HG02610 (cell line): ENCODE results near the gene GGNBP2.
A peak's percentile ranks its signal among the peaks of the same experiment; 100 is the strongest.
"Not testable (repeated sequence)": the region's sequence is repeated elsewhere in the genome, so short reads cannot be mapped to it uniquely, and the experiment has no call there.

Experiments
- ATAC-seq: cut with Tn5 transposase; IDR thresholded peaks from one replicate; pipeline ENCODE4 v1.9.1; 2021; ENCODE audit warnings: mild to moderate bottlenecking, moderate library complexity; ENCODE audit not compliant: unreplicated experiment

Gene GGNBP2, protein sequence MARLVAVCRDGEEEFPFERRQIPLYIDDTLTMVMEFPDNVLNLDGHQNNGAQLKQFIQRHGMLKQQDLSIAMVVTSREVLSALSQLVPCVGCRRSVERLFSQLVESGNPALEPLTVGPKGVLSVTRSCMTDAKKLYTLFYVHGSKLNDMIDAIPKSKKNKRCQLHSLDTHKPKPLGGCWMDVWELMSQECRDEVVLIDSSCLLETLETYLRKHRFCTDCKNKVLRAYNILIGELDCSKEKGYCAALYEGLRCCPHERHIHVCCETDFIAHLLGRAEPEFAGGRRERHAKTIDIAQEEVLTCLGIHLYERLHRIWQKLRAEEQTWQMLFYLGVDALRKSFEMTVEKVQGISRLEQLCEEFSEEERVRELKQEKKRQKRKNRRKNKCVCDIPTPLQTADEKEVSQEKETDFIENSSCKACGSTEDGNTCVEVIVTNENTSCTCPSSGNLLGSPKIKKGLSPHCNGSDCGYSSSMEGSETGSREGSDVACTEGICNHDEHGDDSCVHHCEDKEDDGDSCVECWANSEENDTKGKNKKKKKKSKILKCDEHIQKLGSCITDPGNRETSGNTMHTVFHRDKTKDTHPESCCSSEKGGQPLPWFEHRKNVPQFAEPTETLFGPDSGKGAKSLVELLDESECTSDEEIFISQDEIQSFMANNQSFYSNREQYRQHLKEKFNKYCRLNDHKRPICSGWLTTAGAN

DNA sequence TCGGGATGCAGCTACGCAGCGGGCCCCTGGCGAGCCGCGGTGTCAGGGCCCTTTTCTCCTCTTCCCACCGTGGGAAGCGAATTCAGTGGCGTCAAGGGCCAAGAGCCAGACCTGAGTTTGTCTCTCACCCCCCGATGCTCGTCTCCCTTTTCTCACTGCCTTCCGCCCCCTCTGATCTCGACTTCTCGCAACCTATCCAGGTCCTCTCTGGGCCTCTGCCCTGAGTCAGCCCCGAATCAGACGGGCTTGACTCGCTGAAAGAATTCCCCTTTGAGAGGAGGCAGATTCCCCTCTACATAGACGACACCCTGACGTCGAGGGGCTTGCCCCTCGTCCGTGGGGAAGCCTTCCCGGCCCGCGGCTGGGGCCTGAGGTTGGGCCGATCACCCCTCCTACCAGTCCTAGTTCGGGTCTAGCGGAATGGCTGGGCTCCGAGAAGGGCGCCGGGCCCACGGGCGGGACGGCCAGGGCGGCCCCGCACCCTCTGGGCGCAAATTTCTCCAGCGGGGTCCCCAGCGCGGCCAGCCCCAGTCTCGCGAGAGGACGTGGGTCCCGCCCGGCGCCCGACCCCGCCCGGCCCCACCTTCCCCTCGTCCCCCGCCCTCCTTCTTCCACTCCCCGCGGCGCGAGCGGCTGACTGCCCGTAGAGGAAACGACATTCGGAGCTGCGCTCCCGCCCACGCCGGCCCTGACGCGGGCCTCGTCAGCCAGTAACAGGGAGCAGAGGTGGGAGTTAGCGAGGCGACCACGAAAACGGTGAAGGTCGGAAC lies at the start of gene GGNBP2:
TSS of gene GGNBP2 (plus strand) at position 613 of the 770 bp plus-strand sequence. CDS start 806 bp downstream, outside the sequence.
- ATAC-seq = peak; percentile 49

DNA sequence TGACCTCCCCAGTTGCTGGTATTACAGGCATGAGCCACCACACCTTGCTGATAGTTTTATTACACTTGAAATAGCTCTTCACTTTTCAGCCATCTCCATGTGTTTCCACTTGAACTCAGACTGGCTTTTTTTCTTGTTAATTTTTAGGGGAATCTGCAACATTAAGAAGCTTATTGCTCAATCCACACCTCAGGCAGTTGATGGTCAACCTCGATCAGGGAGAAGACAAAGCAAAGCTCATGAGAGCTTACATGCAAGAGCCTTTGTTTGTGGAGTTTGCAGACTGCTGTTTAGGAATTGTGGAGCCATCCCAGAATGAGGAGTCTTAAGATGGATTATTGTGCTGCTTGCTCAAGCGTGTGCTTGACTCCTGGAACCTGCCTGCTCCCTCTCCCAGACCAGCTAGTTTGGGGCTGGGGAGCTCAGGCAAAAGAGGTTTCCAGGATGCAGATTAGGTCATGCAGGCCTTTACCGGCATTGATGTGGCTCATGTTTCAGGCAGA lies 49.6 kb upstream of the GGNBP2 start:
- ATAC-seq = no peak

DNA sequence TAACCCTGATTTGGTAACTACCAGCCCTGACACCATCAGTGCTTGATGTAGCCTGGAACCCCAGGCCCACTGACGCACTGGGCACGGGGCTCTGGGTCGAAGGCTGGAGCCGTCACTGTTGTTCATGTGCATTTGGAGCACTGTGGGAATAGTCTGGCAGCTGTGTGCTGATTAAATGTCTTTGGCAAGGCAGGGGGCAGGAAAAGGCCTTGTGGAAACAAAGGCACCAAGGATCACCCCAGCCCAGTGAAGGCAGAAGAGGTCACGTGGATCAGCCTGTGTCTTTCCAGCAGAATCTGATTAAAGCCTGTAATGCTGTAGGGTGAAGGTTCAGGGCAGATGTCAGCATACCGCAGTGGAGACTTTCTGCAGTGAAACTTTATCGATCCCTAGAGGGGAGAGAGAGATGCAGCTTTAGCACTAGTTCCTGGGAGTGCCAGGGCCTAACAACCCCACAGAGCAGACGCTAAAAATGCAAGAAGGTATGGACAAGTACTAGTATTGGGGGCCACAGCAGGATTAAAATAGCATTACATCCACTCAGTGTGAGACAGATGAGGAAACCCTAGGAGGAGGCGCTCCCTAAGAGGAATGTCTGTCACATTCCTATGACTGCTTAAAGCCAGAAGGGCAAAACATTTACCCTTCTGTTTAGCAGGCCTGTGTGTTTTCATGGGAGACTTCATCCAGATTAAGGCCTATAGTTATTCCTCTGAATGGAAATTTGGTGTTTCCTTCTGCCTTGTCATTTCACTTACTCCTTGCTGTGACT lies 48.5 kb upstream of the GGNBP2 start:
- ATAC-seq = no peak

DNA sequence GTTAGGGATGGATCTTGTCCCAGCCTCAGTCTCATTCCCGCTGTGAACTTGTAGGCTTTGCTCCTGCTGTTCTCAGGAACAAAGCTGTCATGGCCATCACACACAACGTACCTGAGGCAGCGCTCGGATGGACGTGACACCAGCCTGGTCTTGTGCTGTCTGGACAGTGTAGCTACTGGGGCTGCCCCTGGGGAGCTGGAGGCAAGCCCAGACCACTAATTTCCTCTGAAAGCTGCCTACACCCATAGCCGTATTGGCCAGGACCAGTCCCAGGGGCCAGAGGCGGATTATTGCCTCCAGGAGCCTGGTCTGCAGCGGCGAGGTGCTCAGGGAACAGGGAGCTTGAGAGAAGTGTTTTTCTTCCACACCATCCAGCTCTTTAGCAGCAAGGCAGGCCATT lies 46.6 kb upstream of the GGNBP2 start:
- no peak for ATAC-seq

DNA sequence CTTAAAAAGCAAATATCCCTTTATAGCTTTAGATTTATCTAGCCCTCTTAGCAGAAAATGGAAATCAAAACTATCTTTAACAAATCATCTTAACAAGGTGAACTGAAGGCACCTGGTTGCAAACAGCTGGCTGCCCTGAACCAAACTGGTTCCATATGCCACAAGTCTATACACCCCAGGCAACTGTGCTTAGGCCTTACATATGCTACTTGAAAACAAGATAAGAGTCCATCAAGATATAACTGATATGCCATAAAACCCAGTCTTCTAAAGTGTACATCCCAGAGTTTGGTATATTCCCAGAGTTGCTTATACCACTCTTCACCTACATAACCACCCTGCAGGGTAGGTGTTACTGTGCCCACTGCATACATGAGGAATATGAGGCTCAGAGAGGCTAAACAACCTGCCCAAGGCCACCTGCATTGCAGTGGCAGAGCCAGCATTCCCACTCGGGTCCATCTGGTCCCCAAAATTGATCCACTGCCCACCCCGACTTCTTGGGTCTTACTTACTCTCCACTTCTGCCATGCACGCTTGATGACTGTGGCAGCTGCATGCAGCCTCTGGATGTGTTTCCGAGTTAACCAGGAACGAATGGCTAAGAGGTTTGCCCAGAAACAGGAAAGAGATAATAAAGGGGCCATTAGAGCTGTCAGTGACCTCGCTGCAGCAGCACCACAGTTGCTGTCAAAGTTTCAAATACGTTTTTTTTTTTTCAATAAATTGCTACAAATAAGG lies 46.0 kb upstream of the GGNBP2 start:
- no peak for ATAC-seq

DNA sequence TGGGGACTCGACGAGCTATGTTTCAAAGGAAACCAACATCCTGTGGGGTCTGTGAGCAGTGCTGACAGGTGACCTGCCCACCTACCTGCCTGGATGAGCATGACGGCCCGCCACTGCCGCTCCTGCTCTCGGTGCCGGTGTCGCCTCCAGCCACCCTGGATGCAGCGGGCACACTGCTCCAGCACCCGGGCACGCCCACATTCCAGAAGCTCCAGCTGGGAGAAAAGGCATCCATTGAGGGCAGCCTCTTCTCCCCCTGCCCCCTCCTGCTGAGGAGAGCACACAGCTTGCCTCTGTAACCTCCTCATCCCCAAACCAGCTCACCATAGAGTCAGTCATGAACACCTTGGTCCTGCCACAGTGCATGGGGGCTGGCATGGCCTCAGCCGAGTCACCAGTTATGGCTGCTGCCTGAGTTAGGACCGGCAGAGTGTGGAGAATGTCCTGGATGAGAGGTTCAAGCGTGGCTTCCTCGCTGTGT lies 43.9 kb upstream of the GGNBP2 start:
- ATAC-seq = no peak

DNA sequence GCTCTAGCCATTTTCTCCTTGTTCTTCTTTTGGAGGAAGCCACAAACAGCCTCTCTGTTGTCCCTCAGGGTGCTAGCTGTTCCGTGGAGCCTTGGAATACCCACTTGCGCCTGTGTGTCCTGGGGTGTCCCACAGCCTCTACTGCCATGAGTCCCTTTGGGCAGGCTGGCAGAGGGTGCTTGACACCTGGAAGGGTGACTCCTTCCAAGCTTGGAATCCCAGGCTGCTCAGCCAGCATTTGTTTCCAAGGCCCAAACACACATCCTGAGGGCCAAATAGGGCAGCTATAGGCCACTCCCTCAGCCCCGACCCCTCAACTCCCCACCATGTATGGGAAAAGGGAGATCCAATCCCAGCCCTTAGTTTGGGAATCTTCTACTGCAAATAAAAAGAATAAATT lies 43.4 kb upstream of the GGNBP2 start:
- ATAC-seq = no peak

DNA sequence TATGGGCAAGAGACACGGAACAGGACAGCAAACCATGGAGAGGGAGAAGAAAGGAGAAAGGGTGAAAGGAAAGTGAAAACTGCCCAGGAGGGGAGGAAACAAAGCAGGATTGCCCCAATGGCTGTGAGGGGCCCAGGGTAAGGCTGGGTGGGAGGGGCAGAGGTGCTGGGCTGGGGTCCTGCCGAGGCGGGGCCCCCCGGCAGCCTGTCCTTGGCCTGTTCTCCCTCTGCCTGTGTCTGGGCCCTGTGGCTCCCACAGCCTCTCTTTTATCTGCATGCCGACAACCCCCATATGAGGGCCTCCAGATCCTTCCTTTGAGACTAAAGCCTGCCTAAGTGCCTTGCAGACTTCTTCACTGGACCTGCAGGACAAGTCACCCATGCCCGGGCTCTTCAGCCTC lies 42.8 kb upstream of the GGNBP2 start:
- no peak for ATAC-seq

DNA sequence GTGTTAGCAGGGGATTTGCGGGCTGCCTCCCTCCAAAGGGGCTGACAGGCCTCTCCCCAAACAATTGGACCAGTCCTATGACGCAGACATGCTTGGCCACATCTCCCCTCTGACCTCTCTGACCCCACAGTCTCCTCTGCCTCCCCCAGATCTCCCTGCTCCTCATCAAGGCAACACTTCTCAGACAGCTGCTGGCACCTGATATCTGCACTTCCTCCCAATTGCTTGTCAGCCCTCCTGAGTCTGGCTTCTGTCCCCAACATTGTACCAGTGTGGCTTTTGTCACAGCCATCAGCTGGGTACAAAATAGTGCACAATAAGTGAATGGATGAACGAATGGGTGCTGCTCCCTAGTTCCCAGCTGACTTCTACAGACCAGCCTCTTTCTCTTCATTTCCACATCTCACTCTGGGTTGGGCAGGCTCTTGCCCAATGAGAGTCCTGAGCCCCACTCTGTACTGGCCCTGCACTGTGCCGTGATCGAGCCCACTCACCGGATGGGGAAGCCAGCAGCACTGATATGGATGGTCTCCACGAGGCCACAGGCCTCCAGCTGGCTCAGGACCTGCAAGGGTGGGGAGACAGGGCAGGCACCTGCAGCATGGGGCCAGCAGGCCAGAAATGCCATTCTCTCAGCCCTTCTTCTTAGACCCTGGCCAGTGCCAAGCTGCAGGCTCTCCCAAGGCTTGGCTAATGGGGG lies 41.1 kb upstream of the GGNBP2 start:
- no peak for ATAC-seq

DNA sequence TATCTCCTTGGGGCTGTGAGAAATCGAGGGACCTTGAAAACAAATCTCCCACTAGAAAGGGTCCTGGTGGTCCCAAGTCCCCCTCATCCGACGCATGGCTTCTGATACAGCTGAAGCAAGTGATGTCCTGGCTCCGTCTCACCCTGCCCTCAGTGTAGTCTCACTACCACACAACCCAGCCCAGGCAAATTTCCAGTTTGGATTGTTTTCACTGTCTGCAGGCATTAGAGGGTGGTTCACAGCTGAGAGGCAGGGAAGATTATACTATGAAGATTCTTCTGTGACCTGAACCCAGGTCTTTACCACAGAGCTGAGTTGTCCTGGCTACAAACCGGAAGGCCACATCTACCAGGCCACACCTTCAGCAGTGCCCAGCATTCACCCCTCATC lies 40.6 kb upstream of the GGNBP2 start:
- ATAC-seq = no peak

DNA sequence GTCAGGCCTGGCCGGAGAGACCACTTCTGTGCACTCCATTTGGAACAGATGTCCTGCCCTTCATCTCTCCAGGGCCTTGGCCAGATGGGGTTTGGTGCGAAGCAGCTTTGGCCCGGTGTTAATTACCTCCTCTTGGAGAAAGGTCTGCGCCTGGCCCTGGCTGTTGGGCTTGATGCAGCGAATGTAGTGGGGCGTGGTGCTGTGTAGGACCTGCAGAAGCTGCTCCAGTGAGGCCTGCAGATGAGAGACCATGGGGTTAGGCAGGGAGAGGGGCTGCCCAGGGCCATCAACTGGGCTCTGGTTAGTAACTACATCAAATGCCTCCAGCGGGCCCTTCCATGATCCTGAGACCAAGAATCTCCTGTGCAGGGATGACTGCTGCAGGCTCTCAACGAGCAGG lies 39.5 kb upstream of the GGNBP2 start:
- ATAC-seq = no peak

DNA sequence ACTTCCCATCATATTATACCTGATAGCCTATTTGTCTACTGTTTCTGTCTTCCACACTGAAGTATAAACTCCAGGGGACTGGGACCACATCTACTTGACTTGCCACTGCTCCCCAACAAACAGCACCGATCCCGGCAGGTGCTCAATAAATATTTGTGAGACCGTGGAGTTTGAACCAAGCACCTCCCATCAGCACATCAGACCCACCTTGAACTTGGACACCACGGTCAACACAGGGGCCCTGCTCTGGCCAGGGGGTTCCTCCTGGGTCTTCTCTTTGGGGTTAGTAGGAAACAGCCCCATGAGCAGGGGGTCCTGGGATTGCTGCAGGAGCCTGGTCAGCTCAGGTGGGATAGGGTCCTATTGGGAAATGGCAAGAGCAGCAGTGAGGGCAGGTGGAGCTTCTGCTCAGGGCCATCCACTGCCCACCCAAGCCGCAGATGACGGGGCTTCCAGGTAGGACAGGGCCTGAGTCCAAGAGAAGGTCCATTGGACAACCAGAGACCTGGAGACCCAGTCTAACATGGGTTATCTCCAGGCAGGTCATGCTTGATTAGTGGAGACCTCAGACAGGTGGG lies 38.4 kb upstream of the GGNBP2 start:
- ATAC-seq = no peak

DNA sequence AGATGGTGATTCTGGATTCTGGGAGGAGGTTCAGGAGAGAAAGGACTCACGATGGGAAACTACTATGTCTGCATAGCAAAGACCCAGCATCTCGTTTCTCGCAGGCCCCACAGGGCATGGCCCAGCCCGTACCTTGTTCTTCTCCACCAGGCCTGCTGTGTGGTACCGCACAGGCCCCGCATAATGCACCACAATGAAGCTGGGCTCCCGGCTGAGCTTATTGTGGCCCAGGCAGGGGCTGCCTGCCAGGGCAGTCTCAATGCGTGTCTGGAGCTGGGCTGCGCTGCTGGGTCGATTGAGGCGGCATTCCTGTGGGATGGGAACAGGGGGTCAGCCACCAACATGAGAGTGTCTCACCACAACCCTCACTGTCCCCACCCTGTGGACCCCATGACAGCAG lies 37.9 kb upstream of the GGNBP2 start:
- ATAC-seq = no peak

DNA sequence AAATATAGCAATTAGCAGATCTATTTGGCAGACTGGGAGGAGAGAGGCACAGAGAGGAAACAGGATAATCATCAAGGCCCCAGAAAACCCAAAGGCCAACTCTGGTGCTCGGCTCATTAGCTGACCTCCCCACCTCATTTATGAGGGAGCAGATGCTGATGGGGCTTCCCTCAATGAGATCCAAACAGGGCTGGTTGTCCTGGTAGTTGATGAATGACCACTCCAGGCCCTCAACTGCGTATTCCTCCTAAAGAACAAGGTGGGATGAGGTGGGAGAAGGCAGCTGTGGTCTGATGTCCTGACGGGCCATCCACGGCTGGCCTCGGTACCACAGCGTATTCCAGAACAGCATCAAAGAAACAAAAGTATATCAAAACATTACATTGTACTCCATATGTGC lies 37.5 kb upstream of the GGNBP2 start:
- no peak for ATAC-seq

DNA sequence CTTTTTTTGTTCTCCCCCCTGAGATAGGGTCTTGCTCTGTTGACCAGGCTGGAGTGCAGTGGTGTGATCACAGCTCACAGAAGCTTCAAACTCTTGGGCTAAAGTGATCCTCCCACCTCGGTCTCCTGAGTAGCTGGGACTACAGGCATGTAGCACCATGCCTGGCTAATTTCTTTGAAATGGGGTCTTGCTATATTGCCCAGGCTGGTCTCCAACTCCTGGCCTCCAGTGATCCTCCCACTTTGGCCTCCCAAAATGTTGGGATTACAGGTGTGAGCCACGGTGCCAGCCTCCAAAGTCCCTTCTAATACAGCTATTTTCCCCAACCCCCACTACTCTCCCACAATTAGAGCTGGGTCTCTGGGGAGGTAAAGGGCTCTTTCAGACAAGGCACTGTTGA lies 36.3 kb upstream of the GGNBP2 start:
- ATAC-seq = not testable (repeated sequence)

DNA sequence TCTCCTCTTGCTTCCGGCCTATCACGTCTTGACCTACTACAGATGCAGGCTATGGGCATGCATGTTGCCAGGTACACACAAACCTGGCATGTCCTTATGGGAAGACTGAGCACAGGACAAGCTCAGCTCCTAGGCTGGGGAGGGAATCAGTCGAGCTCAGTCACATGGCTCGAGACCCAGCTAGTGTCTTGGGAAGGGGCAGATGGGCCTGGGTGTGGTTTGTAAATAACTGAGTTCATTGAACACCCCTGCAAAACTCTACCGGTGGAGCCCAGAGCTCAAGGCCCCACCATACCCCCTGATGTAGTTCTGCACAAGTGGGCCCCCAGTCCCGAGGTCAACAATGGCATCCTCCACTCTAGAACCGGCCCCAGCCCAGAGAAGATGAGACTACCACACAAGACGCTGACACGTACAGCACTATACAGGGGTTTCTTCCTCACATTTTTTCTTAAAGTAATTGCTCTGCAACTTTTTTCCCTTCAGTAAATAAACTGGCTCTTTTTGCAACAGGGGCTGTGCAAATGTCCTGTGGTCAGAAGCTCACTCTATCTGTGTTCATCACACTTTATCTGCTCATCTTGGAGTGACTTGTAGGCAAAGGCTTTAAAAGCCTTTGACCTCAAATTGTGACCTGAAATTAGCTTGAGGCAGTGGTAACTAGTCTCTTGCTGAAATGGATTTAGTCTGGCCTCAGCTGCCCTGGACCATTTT lies 35.3 kb upstream of the GGNBP2 start:
- ATAC-seq = no peak

DNA sequence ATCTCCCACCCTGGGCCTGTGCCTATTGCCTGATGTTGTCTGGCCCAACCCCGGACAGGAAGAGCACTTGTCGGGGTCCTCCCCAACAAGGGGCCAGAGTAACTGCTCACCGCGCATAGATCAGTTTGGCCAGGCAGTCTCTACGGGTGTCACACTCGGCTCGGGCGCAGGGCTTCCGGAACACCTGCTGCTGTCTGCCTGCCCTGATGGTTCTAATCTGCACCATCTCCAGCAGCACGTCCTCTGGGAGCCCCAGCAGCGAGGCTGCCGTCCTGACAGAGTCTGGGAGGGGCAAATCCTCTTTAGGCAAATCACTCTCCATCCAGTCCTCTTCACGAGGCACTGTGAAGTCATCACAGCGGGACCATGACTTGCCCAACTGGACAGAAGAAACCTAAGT lies 34.1 kb upstream of the GGNBP2 start:
- no peak for ATAC-seq

DNA sequence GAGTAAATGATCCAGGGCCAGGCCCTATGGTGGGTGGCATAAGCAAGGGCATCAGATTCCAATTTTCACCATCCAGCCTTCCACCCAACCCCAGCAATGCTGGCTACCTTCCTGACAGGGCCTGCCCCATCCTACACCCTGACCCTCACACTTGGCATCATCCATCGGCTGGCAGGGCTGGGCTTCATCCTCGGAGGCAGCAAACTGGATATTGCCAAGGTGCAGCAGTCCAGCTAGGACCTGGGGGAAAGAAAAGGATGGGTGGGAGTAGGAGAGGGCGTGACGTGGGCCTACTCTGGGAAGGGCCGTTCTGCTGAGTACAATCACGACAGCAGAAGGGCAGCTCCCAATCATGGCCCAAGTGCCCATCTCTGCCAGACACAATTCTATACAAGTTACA lies 33.5 kb upstream of the GGNBP2 start:
- ATAC-seq = no peak
